ENCODE data around the gene OPALIN.
"Not testable (repeated sequence)": the region's sequence is repeated elsewhere in the genome, so short reads cannot be mapped to it uniquely, and the experiment has no call there.

The OPALIN gene

GRCh38 chr10:96334616-96335526, 23.9 kb downstream of the OPALIN start:
- peak; percentile 1 for DNase-seq

GRCh38 chr10:96333101-96333500, 25.7 kb downstream of the OPALIN start:
- DNase-seq, result no peak

- no peak for DNase-seq
Observed at GRCh38 chr10:96327462-96327861, 31.3 kb downstream of the OPALIN start.

- DNase-seq, result no peak
Observed at GRCh38 chr10:96325719-96326373, 33.0 kb downstream of the OPALIN start.

GRCh38 chr10:96324447-96324846, 34.4 kb downstream of the OPALIN start:
- DNase-seq, result no peak

- no peak for DNase-seq
Observed at GRCh38 chr10:96322275-96322674, 36.5 kb downstream of the OPALIN start.

- DNase-seq, result no peak
Observed at GRCh38 chr10:96321822-96322221, 37.0 kb downstream of the OPALIN start.

- DNase-seq, result no peak
Observed at GRCh38 chr10:96319754-96320474, 38.9 kb downstream of the OPALIN start.

GRCh38 chr10:96317067-96317833, 41.6 kb downstream of the OPALIN start:
- no peak for DNase-seq

GRCh38 chr10:96313344-96313743, 45.5 kb downstream of the OPALIN start:
- no peak for DNase-seq

GRCh38 chr10:96311180-96311715, 47.6 kb downstream of the OPALIN start:
- DNase-seq, result no peak

GRCh38 chr10:96310321-96310669, 48.5 kb downstream of the OPALIN start:
- no peak for DNase-seq

- DNase-seq, result no peak
Observed at GRCh38 chr10:96309628-96310320, 49.0 kb downstream of the OPALIN start.

- not testable (repeated sequence) for DNase-seq
Observed at GRCh38 chr10:96308854-96309253, 49.9 kb downstream of the OPALIN start.

GRCh38 chr10:96306516-96306915, 52.3 kb downstream of the OPALIN start:
- DNase-seq, result peak; percentile 68

- DNase-seq, result no peak
Observed at GRCh38 chr10:96305019-96305418, 53.8 kb downstream of the OPALIN start.

GRCh38 chr10:96304230-96304629, 54.6 kb downstream of the OPALIN start, which contains the start of gene DNTT:
TSS of gene DNTT (plus strand) at chr10:96304434. CDS start at chr10:96304498, 64 bp downstream.
- no peak for DNase-seq

- no peak for DNase-seq
Observed at GRCh38 chr10:96301616-96302015, 57.2 kb downstream of the OPALIN start.

- DNase-seq, result no peak
Observed at GRCh38 chr10:96299383-96299782, 59.4 kb downstream of the OPALIN start.

GRCh38 chr10:96298362-96298761, 60.4 kb downstream of the OPALIN start:
- no peak for DNase-seq

- no peak for DNase-seq
Observed at GRCh38 chr10:96297486-96297885, 61.3 kb downstream of the OPALIN start.

GRCh38 chr10:96295475-96295874, 63.3 kb downstream of the OPALIN start:
- DNase-seq, result no peak
